HG02970 (cell line): ENCODE measurements around the gene CLSTN3.

Experiments
- ATAC-seq: cut with Tn5 transposase; IDR thresholded peaks from one replicate; pipeline ENCODE4 v1.9.1; 2021; ENCODE audit warnings: mild to moderate bottlenecking, moderate library complexity, moderate number of reproducible peaks; ENCODE audit not compliant: unreplicated experiment, low FRiP score

CLSTN3 gene

GRCh38 chr12:7129872-7130691 lies at the start of gene CLSTN3:
Gene CLSTN3, plus strand, starts transcription at chr12:7130371. Its CDS starts 278 bp downstream, at chr12:7130649.
- peak; percentile 44 for ATAC-seq

GRCh38 chr12:7081037-7081436 lies 49.1 kb upstream of the CLSTN3 start:
- no peak for ATAC-seq

- ATAC-seq = no peak
Measured at GRCh38 chr12:7083125-7083524, 47.0 kb upstream of the CLSTN3 start.

GRCh38 chr12:7089196-7089871 lies 40.8 kb upstream of the CLSTN3 start:
- no peak for ATAC-seq

GRCh38 chr12:7090222-7090998 lies 39.8 kb upstream of the CLSTN3 start:
- no peak for ATAC-seq

- no peak for ATAC-seq
Measured at GRCh38 chr12:7091171-7091570, 39.0 kb upstream of the CLSTN3 start.

GRCh38 chr12:7091660-7092228 lies 38.4 kb upstream of the CLSTN3 start:
- no peak for ATAC-seq

GRCh38 chr12:7092229-7092985 lies 37.8 kb upstream of the CLSTN3 start, which contains the start of gene C1R:
Gene C1R, minus strand, starts transcription at chr12:7092445. Its CDS starts 57 bp downstream, at chr12:7092388.
- ATAC-seq = no peak

GRCh38 chr12:7092986-7093460 lies 37.1 kb upstream of the CLSTN3 start:
- ATAC-seq = no peak

- no peak for ATAC-seq
Measured at GRCh38 chr12:7093486-7093885, 36.7 kb upstream of the CLSTN3 start.

GRCh38 chr12:7093892-7094291 lies 36.3 kb upstream of the CLSTN3 start:
- ATAC-seq = no peak

GRCh38 chr12:7096006-7096932 lies 33.9 kb upstream of the CLSTN3 start:
- no peak for ATAC-seq

- no peak for ATAC-seq
Measured at GRCh38 chr12:7096979-7097378, 33.2 kb upstream of the CLSTN3 start.

- no peak for ATAC-seq
Measured at GRCh38 chr12:7099290-7099996, 30.7 kb upstream of the CLSTN3 start.

GRCh38 chr12:7100239-7100638 lies 29.9 kb upstream of the CLSTN3 start:
- ATAC-seq = no peak

- no peak for ATAC-seq
Measured at GRCh38 chr12:7101047-7101693, 29.0 kb upstream of the CLSTN3 start.

- ATAC-seq = no peak
Measured at GRCh38 chr12:7101694-7102131, 28.5 kb upstream of the CLSTN3 start.

GRCh38 chr12:7102582-7102981 lies 27.6 kb upstream of the CLSTN3 start:
- ATAC-seq = no peak
